ENCODE data around the gene GRID1.

DNA sequence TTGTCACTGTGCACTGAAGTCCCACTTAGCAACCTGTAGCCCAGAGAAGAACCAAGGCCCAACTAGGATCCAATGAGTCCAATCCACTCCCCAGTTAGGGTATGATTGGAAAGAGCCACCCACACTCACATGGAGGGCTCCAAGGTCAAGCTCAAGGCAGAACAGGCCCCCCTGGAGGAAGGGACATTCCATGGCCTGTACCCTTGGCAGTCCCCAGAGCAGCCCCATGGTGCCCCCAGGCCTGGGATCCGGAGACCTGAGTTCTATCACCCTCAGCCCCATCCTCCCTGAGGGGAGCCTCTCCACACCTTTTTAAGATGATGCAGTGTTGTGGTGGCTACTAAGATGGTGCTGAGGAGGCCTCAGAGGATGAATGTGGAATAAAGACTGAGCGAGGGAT, 231.4 kb downstream of the GRID1 start:
- TF ChIP-seq CTCF (IDR thresholded peaks at IDR 0.05) = no peak
- TF ChIP-seq TCF7 (CRISPR knock-in tag; IDR thresholded peaks at IDR 0.05; ENCODE audit: low read depth) = no peak
- no peak for TF ChIP-seq ATF3 (CRISPR knock-in tag; conservative IDR thresholded peaks at IDR 0.05)
- TF ChIP-seq ZNF317 (CRISPR knock-in tag; IDR thresholded peaks at IDR 0.05; ENCODE audit: borderline replicate concordance, low read depth) = no peak

Data from WTC11 (cell line).